Measurements from ENCODE around the gene GPC6.

The GPC6 gene

DNA sequence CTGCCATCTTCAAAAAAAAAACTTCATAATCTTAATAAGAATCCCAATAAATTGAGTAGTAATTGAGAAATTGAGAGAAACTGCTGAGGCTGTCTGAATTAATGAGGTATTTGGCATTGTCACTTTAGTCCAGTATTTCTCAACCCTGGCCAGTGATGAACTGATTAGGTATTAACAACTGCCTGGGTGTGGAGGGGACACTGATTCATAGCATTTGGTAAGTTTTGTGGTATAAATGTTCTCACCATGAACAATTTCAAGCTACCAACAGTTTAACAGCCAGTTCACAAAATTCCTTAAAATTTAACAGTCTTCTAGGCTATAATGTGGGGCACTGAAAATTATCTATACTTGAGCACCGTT, 18.3 kb downstream of the GPC6 start:
- TF ChIP-seq GATA2 (IDR thresholded peaks at IDR 0.05; ENCODE audit: low read depth, low read length) (no peak), GATA3 (IDR thresholded peaks at IDR 0.05; ENCODE audit: low read depth, low read length) (no peak)

- TF ChIP-seq GATA3 (IDR thresholded peaks at IDR 0.05; ENCODE audit: low read depth, low read length) (no peak), GATA2 (IDR thresholded peaks at IDR 0.05; ENCODE audit: low read depth, low read length) (no peak)
Measured at GRCh38 chr13:93246069-93246468, 19.5 kb downstream of the GPC6 start.

DNA sequence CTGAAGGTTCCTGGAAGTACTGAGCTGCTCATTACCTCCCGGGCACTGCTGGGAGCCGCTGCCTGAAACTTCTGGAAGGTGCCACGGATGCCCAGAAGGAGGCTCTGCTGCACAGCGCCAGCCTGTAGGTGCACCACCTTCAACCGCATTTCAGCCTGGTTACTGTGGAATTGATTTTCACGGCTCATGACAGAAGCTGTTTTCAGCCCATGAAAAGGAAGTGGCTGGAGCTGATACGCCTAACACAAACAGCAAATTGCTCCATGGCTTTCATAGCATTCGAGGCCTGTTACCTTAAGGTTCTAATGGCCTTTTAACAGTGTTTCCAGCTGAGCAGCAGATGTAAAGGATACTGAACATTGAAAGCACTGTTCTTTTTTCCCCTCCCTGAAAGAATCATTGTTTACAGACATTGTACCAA, 22.0 kb downstream of the GPC6 start:
- TF ChIP-seq GATA2 (IDR thresholded peaks at IDR 0.05; ENCODE audit: low read depth, low read length), result no peak
- TF ChIP-seq GATA3 (IDR thresholded peaks at IDR 0.05; ENCODE audit: low read depth, low read length), result no peak

DNA sequence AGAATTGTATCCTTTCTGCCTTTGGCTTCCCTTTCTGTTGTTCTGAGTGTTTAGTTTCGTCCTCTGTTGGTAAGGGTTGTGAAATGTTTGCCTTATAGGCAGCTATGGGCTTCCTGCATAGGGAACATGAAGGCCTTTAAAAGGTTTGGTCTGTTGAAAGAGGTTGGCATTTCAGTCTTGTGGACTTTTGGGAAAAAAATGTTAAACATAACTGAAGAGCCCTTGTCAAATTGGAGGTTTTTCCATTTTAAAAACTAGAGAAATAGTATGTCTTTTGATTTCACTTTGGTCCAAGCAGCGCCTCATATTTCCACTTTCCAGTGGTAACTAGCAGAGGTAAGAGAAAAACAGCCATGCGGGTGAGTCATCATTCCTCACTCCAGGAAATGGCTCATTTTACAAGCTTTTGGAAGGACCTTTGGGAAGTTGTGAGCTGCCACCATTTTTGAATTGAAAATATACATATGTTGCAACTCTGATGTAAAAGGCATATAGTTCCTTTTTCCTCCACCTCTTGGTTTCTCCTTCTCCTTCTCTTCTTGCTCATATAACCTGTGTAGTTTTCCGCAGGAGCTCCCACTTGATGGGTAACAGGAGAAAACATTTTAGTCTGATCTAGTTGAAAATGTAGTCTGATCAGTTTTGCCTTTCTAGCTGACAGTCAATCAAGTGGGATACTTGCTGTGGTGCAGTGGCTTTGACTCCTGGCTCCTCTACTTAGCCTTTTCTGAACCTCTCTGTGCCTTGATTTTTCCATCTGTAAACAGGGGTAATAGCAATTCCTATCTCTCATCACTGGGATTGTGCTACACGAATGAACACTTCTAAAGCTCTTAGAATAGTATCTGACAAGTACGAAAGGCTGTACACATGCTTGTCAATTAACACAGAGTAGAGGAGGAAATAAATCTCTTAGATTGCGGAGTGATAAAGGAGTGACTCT, 23.0 kb downstream of the GPC6 start:
- TF ChIP-seq GATA3 (IDR thresholded peaks at IDR 0.05; ENCODE audit: low read depth, low read length) (no peak), GATA2 (IDR thresholded peaks at IDR 0.05; ENCODE audit: low read depth, low read length) (no peak)

GRCh38 chr13:93254775-93255174, 28.2 kb downstream of the GPC6 start:
- TF ChIP-seq GATA3 (IDR thresholded peaks at IDR 0.05; ENCODE audit: low read depth, low read length) (no peak), GATA2 (IDR thresholded peaks at IDR 0.05; ENCODE audit: low read depth, low read length) (no peak)

GRCh38 chr13:93256998-93257397, 30.4 kb downstream of the GPC6 start:
- TF ChIP-seq GATA3 (IDR thresholded peaks at IDR 0.05; ENCODE audit: low read depth, low read length), result no peak
- no peak for TF ChIP-seq GATA2 (IDR thresholded peaks at IDR 0.05; ENCODE audit: low read depth, low read length)

DNA sequence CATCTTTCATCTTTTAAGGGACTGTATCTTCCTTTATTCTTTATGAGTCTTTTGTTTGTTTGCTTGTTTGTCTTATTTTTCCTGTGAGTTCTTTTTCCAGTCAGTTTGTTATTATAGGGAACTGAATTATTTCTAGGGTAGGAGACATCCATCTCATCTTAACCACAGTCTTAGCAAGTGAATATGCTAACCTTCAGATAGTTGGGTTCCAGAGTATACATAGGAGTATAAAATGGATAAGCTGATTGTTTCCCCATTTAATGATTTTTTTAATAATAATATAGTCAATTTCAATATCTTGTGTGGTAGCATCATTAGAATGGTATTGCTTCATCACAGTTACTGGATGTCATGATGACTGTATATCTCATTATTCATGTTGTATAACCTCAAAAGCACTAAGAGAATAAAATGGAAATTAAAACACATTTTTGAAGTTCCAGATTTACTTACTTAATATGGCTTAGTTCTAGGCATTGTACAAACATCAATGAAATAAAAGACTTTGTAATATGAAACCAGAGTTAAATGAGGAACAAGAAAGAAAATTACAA, 33.0 kb downstream of the GPC6 start:
- TF ChIP-seq GATA3 (IDR thresholded peaks at IDR 0.05; ENCODE audit: low read depth, low read length), result no peak
- no peak for TF ChIP-seq GATA2 (IDR thresholded peaks at IDR 0.05; ENCODE audit: low read depth, low read length)

- no peak for TF ChIP-seq GATA2 (IDR thresholded peaks at IDR 0.05; ENCODE audit: low read depth, low read length)
- TF ChIP-seq GATA3 (IDR thresholded peaks at IDR 0.05; ENCODE audit: low read depth, low read length), result no peak
Measured at GRCh38 chr13:93260591-93260990, 34.0 kb downstream of the GPC6 start.

DNA sequence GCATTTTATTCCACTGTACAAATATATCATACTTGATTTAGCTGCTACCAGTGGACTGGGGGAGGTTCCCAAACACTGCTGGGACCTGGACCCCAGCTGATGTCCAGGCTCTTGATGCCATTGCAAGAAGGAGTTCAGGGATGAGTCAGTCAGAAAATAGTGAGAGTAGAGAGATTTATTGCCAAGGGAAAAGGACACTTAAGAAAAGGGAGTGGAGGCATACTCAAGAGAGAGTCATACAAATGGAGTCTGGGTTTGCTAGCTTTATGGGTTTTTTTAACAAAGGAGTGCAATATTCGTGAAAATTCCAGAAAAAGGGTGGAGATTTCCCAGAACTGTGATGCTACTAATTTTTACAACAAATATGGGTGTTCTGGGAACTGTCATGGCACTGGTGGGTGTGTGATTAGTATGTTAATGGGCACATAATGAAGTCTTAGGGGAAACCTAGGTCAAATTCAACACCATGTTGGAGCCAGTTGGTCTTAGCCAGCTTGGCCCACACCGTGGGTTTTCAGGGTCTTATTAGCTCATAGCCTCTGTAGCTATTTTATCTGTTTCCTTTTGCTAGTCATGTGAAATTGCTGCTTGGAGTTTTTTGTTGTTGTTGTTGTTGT, 36.2 kb downstream of the GPC6 start:
- no peak for TF ChIP-seq GATA3 (IDR thresholded peaks at IDR 0.05; ENCODE audit: low read depth, low read length)

DNA sequence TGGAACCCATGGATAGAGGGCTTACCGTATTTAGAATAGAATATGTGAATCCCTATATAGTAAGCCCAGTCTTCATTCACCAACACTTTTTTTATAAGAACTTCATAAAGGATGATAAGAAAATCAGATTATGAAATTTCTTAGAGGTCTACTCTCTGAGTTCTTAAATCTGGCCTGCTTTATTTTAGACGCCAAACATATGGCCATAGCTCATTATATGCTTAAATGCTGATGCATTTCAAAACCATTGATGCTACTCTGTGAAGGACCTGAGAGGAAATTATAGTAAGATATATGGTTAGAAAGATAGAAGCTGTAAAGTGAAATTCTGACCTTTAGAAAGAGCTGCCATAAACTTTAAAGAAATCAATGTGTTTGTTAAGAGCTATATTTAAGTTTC, 38.3 kb downstream of the GPC6 start:
- TF ChIP-seq GATA2 (IDR thresholded peaks at IDR 0.05; ENCODE audit: low read depth, low read length) (no peak), GATA3 (IDR thresholded peaks at IDR 0.05; ENCODE audit: low read depth, low read length) (no peak)

DNA sequence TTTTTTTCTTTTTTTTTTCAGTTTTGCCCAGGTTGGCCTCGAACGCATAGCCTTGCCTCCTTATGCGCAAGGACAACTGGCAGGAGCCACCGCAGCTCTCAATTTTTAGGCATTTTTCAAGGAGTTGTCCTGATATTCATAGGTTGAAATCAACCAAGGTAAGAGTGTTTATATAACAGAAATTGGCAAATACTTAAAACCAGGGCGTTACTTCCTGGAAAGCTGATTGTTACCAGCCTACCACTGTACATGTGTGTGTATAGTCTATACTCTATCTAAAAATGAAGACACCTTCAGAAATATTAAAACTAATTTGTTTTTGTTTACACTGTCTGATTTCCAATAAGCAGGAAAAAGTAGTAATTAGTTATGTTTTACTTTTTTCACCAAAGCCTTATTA, 39.2 kb downstream of the GPC6 start:
- TF ChIP-seq GATA2 (IDR thresholded peaks at IDR 0.05; ENCODE audit: low read depth, low read length), result no peak
- TF ChIP-seq GATA3 (IDR thresholded peaks at IDR 0.05; ENCODE audit: low read depth, low read length), result no peak

GRCh38 chr13:93266681-93267080, 40.1 kb downstream of the GPC6 start:
- TF ChIP-seq GATA2 (IDR thresholded peaks at IDR 0.05; ENCODE audit: low read depth, low read length) (no peak), GATA3 (IDR thresholded peaks at IDR 0.05; ENCODE audit: low read depth, low read length) (no peak)

DNA sequence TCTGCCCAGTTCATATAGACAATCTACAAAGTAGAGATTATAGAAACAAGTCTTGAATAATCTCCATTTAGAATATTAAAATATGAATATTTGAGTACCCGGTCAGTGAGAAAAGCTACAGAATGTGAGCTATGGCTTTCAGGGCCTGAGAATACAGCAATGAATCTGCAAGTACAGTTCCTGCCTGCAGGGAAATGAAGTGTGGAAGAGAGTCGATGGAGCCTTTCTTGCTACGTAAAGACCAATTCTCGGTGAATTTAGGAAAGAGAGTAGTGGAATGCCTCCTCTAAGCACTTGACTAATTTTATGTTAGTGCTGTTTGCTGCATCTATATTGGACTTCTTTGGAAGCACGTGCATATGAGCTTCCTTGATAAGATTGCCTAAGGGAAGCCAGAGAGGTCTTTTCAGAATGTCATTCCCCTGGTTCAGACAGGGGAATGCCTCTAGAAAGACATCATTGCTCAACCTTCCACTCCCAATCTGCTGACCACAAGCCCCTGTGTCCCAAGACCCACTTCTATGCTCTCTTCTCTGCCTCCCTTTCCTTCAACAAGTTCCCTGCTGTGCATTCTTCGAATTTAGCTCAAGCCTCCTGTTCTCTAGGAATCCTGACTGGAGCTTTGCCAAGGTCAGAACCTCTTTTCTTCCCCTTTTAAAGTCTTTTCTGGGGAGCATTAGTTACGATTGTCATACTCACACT, 41.9 kb downstream of the GPC6 start:
- no peak for TF ChIP-seq GATA3 (IDR thresholded peaks at IDR 0.05; ENCODE audit: low read depth, low read length)
- no peak for TF ChIP-seq GATA2 (IDR thresholded peaks at IDR 0.05; ENCODE audit: low read depth, low read length)

Data from SH-SY5Y (cell line).